ENCODE results near the gene ING3.

The ING3 gene

DNA sequence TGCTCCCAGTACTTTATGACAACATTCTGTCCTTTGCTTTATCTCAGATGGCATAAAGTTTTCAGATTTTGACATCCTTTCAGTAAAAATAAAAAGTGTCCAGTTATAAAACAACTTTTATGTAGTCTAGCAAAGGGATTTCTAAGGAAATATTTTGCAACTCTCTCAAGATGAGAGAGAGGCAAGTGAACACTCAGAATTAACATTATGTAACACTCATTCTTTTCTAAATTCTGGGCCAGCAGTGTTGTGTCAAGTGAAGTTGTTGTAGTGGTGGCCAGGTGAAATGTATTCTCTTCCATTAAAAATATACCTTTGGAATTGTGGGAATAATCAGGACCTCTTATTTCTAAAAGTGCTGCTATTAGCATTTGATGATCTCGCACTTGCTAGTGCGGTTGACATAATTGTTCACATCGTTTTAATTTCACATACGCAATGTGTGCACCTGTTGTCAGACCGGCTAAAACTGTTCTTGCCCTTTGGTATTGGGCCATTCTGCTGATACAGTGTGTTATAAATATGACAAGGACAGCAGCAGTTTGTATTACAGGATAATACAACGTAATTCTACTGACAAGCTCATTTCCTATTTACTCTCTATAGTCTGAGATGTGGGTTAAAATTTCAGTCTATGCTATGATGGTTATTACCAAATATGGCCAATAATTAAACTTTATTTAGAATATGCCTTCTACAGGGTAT lies 61.7 kb downstream of the ING3 start:
- no peak overlapping the region for H3K4me3 ChIP-seq (ENCODE audit: low read length)
- TF ChIP-seq ZNF274 (IDR thresholded peaks at IDR 0.05; ENCODE audit: low read depth, low read length), result no peak

GRCh38 chr7:121012919-121013318 lies 62.3 kb downstream of the ING3 start:
- TF ChIP-seq ZNF274 (IDR thresholded peaks at IDR 0.05; ENCODE audit: low read depth, low read length), result no peak
- H3K4me3 ChIP-seq (ENCODE audit: low read length), result no peak overlapping the region

GRCh38 chr7:121015560-121015959 lies 65.0 kb downstream of the ING3 start:
- no peak overlapping the region for H3K4me3 ChIP-seq (ENCODE audit: low read length)
- TF ChIP-seq ZNF274 (IDR thresholded peaks at IDR 0.05; ENCODE audit: low read depth, low read length), result no peak

DNA sequence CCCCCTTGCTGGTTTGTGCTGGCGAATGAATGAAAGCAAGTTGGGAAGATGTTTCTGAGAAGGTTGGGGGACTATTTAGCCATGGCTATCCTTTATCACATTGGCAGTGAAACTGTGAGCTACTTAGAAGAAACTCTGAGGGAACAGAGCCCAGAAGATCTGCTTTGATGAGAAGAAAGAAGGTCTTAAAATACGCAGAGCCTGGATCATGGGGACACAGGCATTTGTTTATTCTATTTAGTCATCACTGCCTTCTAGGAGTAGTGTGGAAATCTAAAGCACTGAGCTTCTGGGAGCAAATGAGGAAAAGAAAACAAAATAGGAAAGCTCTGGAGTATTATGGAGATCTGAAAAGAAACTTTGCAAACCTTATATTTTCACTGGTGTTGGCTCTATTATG lies 66.4 kb downstream of the ING3 start:
- no peak overlapping the region for H3K4me3 ChIP-seq (ENCODE audit: low read length)
- no peak for TF ChIP-seq ZNF274 (IDR thresholded peaks at IDR 0.05; ENCODE audit: low read depth, low read length)

DNA sequence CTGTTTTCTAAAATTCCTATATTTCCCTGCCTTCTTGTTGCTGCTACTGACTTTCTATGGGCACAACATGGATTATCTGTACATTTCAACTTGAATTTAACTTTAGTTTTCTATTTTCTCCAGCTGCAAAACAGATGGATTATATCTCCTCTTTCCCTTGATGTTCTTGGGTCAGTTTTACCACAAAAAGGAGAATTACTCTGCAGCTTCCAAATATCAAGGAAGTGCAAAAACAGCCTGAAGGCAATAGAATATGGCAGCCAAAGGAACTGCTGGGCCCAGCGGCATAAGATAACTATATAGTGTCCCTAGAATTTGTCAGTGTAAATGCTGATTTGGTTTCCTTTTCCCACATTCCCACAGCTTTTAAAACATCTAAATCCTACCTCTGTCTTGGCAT lies 67.0 kb downstream of the ING3 start:
- no peak for TF ChIP-seq ZNF274 (IDR thresholded peaks at IDR 0.05; ENCODE audit: low read depth, low read length)
- H3K4me3 ChIP-seq (ENCODE audit: low read length), result no peak overlapping the region

DNA sequence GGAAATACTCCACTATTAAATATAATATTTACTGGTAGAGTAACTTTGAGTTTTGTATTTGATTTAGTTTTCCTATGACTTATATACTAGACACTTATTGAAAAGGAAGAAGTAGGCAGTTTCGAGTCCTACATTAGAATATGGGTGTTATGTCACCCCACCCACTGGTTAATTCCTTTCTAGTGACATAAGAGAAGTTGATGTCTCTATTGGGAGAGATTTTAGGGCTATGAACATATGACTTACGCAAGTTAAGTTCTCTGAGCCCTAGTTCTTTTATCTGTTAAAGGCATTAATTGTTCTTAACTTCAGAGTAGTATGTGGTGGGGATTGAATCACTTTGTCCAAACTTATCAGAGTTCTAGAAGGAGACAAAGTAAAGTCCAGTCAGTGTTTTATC lies 68.4 kb downstream of the ING3 start:
- no peak overlapping the region for H3K4me3 ChIP-seq (ENCODE audit: low read length)
- TF ChIP-seq ZNF274 (IDR thresholded peaks at IDR 0.05; ENCODE audit: low read depth, low read length), result no peak

GRCh38 chr7:121020249-121020988 lies 69.8 kb downstream of the ING3 start:
- no peak for TF ChIP-seq ZNF274 (IDR thresholded peaks at IDR 0.05; ENCODE audit: low read depth, low read length)

GRCh38 chr7:121020989-121021969 lies 70.7 kb downstream of the ING3 start:
- H3K4me3 ChIP-seq (ENCODE audit: low read length), result no peak overlapping the region

More at GRCh38 chr7:121020249-121020988, 69.8 kb downstream of the ING3 start:
- H3K4me3 ChIP-seq (ENCODE audit: low read length), result no peak overlapping the region

DNA sequence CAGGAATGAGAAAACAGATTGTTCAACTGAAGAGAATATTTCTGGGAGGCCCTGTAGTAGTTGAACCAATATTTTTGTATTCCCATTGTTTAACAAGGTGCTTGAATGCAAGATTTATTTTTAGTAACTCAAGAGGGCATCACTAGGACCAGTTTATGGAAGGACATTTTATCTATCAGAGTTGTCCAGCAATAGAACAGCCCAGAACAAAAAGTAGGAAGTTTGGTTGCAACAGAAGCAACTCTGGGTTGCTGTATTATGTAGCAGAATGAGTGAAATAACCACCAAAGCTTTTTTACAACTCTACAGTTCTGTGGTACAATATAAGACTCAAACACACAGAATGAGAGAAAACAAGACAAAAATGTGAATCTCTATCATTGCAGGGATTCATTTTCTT lies 72.6 kb downstream of the ING3 start:
- H3K4me3 ChIP-seq (ENCODE audit: low read length), result no peak overlapping the region
- TF ChIP-seq ZNF274 (IDR thresholded peaks at IDR 0.05; ENCODE audit: low read depth, low read length), result no peak

More at GRCh38 chr7:121020989-121021969, 70.7 kb downstream of the ING3 start:
- TF ChIP-seq ZNF274 (IDR thresholded peaks at IDR 0.05; ENCODE audit: low read depth, low read length), result no peak

DNA sequence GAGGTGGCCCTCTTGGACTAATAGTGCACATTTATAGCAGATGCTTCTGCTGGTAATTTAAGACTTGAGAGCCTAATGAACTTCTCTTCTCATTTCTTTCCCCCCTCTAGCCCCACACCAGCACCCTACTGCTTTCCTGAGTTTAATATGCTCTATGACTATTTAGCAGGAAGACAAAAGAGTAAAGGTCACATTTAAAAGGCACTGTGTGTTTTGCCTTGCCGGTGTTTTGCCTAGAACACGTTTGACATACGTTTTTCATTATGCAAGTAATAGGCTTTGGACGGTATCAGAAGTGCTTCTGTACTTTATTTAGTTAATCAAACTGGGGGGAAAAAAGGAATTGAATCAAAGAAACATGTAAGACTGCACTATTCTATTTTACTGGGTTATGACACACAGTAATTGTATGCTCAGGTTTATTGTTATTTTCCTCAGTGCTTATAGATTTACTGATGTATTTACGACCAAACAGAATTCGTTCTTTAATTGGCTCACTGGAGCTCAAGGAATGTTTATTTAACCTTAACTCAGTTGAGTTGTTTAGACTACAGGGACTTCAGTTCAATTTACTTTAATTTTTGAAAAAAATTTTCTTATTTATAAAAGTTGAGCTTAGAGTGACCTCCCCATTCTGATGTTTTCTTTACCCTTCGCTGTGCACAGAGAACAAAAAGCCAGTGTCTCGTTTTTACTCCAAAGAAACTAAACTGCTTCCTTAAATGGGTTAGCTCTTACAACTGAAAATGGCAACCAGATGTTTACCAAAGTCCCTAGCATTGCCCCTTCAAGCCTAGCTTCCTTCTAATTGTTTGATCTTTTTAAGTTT lies 73.3 kb downstream of the ING3 start:
- no peak for TF ChIP-seq ZNF274 (IDR thresholded peaks at IDR 0.05; ENCODE audit: low read depth, low read length)
- H3K4me3 ChIP-seq (ENCODE audit: low read length), result no peak overlapping the region; the same call in 1 of the 2 replicates

- H3K4me3 ChIP-seq (ENCODE audit: low read length), result no peak overlapping the region
- no peak for TF ChIP-seq ZNF274 (IDR thresholded peaks at IDR 0.05; ENCODE audit: low read depth, low read length)
Measured at GRCh38 chr7:121024611-121025010, 74.0 kb downstream of the ING3 start.

DNA sequence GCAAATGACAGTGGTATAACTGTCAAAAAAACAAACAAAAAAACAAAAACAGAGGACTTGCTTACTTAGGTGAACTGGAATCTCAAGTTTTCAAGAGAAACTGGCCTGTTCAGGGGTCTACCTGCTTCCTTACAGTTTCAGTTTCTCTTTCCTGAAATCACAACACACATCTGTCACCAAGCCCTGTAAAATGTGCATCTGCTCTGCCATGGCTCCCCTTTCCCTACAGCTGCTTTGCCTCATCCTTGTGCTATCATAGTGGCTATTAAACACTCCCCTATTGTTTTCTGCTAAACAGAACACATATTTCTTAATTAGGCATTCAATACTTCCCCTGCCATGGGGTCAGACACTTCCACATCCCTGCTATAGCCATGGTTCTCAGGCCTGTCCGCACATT lies 75.6 kb downstream of the ING3 start:
- TF ChIP-seq ZNF274 (IDR thresholded peaks at IDR 0.05; ENCODE audit: low read depth, low read length), result no peak
- H3K4me3 ChIP-seq (ENCODE audit: low read length), result no peak overlapping the region

DNA sequence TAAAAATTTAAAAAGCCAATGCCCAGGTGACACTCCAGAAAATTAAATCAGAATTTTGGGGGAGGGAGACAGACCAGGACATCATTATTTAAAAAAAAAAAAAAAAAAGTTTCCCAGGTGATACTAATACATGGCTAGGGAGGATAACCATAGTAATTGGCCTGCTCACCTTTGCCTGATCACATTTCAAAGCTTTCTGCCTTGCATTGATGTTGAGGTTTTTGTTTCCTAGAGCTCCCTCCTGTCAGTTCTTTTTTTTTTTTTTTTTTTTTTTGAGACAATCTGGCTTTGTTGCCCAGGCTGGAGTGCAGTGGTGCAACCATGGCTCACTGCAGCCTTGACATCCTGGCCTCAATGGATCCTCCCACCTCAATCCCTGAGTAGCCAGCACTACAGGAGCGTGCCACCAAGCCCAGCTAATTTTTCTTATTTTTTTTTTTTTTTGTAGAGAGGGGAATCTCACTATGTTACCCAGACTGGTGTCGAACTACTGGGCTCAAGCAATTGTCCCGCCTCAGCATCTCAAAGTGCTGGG lies 76.1 kb downstream of the ING3 start:
- H3K4me3 ChIP-seq (ENCODE audit: low read length), result no peak overlapping the region

More for the DNA sequence above, 76.1 kb downstream of the ING3 start:
- no peak for TF ChIP-seq ZNF274 (IDR thresholded peaks at IDR 0.05; ENCODE audit: low read depth, low read length)
